Muscle of back (tissue), 11 donors: ENCODE measurements around the gene HYAL3. TPM values are rescaled to one million over a fixed set of nuclear protein-coding genes. Genes with fewer than 3 reads are reported as not detected.
"Not testable (repeated sequence)": the region's sequence is repeated elsewhere in the genome, so short reads cannot be mapped to it uniquely, and the experiment has no call there.

Source experiments
- DNase-seq, 3 donors: peaks; one replicate each; pipeline versions ENCODE4 v3.0.0 to v3.0.0-alpha.2; 2013
- polyA plus RNA-seq, 10 donors: library from polyadenylated mRNA; unstranded; fragments of 120-200 nt; gene quantifications; one replicate each; pipeline ENCODE4 v1.2.1, GENCODE V29; 2013; ENCODE audit not compliant: insufficient read length in 10 of 10

HYAL3 gene
- polyA plus RNA-seq, 10 donors, result 1.2 to 2.4 (median 1.9) TPM

GRCh38 chr3:50271314-50271936 is 27.8 kb downstream of the HYAL3 start:
- peak in 1 of 3 donors; percentile 46 for DNase-seq

- no peak for DNase-seq
Observed at GRCh38 chr3:50270422-50271224, 28.6 kb downstream of the HYAL3 start.

- DNase-seq, result no peak
Observed at GRCh38 chr3:50269977-50270413, 29.2 kb downstream of the HYAL3 start.

GRCh38 chr3:50269460-50269859 is 29.7 kb downstream of the HYAL3 start:
- no peak for DNase-seq

- DNase-seq, result peak in 1 of 3 donors; percentile 48
Observed at GRCh38 chr3:50268703-50269451, 30.3 kb downstream of the HYAL3 start, which contains the start of gene SEMA3B. Gene SEMA3B (plus strand): TSS chr3:50269147. CDS start chr3:50269241, 94 bp downstream.

GRCh38 chr3:50268276-50268675 is 30.9 kb downstream of the HYAL3 start:
- DNase-seq, result no peak

- peak; percentile 61 to 85 (median 71) for DNase-seq
Observed at GRCh38 chr3:50267280-50267913, 31.8 kb downstream of the HYAL3 start.

- DNase-seq, result no peak
Observed at GRCh38 chr3:50266836-50267235, 32.4 kb downstream of the HYAL3 start.

- peak in 1 of 3 donors; percentile 55 for DNase-seq
Observed at GRCh38 chr3:50266017-50266416, 33.2 kb downstream of the HYAL3 start.

GRCh38 chr3:50265571-50265970 is 33.6 kb downstream of the HYAL3 start:
- DNase-seq, result no peak

- no peak for DNase-seq
Observed at GRCh38 chr3:50264964-50265485, 34.2 kb downstream of the HYAL3 start.

- DNase-seq, result peak; percentile 92 to 96 (median 95)
Observed at GRCh38 chr3:50264383-50264963, 34.7 kb downstream of the HYAL3 start.

GRCh38 chr3:50263478-50264382 is 35.5 kb downstream of the HYAL3 start:
- no peak for DNase-seq

- no peak for DNase-seq
Observed at GRCh38 chr3:50262778-50263177, 36.4 kb downstream of the HYAL3 start.

- DNase-seq, result not testable (repeated sequence)
Observed at GRCh38 chr3:50262200-50262599, 37.0 kb downstream of the HYAL3 start.

GRCh38 chr3:50261505-50261904 is 37.7 kb downstream of the HYAL3 start:
- DNase-seq, result peak in 1 of 3 donors; percentile 54

- DNase-seq, result peak in 1 of 3 donors; percentile 76
Observed at GRCh38 chr3:50260942-50261441, 38.2 kb downstream of the HYAL3 start.

- DNase-seq, result peak; percentile 92 to 98 (median 97)
Observed at GRCh38 chr3:50260027-50260941, 38.9 kb downstream of the HYAL3 start.
